HepG2 (cell line): ENCODE measurements around the gene TAAR6. TPM values are rescaled to one million over a fixed set of nuclear protein-coding genes. Genes with fewer than 3 reads are reported as not detected.

ENCODE experiments used
- CTCF ChIP-seq: sonication (generic); formaldehyde crosslinking; IDR thresholded peaks from 2 replicates; pipeline ENCODE4 v1.5.0; 2020; ENCODE audit warnings: mild to moderate bottlenecking, missing genetic modification reagents, moderate library complexity
- KIAA2018 ChIP-seq: sonication (generic); formaldehyde crosslinking; IDR thresholded peaks from 2 replicates; pipeline ENCODE4 v1.5.0; 2020; ENCODE audit warnings: mild to moderate bottlenecking, missing genetic modification reagents, borderline replicate concordance
- RAD21 ChIP-seq: fragments of 450-650 bp; formaldehyde crosslinking; IDR thresholded peaks from 2 replicates; pipeline ENCODE4 v1.5.0; 2020; ENCODE audit warnings: mild to moderate bottlenecking
- RNF2 ChIP-seq: fragments of 450-650 bp; conservative IDR thresholded peaks from 2 replicates; pipeline ENCODE4 v1.6.1; 2016; ENCODE audit warnings: low read depth
- SMC3 ChIP-seq: IDR thresholded peaks from 2 replicates; pipeline ENCODE4 v1.6.1; 2011; ENCODE audit warnings: low read length, improper control_type of control experiment
- STAG1 ChIP-seq: sonication (generic); formaldehyde crosslinking; IDR thresholded peaks from 2 replicates; pipeline ENCODE4 v1.4.0; 2020; ENCODE audit warnings: missing genetic modification reagents
- THAP11 ChIP-seq: IDR thresholded peaks from 2 replicates; pipeline ENCODE4 v1.6.1; 2016; ENCODE audit warnings: missing biosample characterization, missing genetic modification reagents
- ZNF512B ChIP-seq: sonication (generic); formaldehyde crosslinking; IDR thresholded peaks from 2 replicates; pipeline ENCODE4 v1.5.1; 2020; ENCODE audit warnings: missing genetic modification reagents, mild to moderate bottlenecking, borderline replicate concordance
- polyA plus RNA-seq, 8 experiments: library from polyadenylated mRNA; depleted of rRNA in 3 of 8; stranded (reverse) in 7 of 8; unstranded in 1 of 8; fragments of >200 nt; fragmentation: Illumina TruSeq in 4 of 8; extraction: Trizol in 4 of 8; gene quantifications; 2 replicates each; pipeline versions ENCODE4 v1.2.1 to v1.2.3, GENCODE V29; 2011 to 2016; ENCODE audit warnings: low read depth in 4 of 8, missing spikeins in 1 of 8, mixed read lengths in 1 of 8; ENCODE audit not compliant: insufficient read depth in 1 of 8
- total RNA-seq, 5 experiments: library from RNA; depleted of rRNA; stranded (reverse); fragments of >200 nt; fragmentation: Illumina TruSeq; extraction: Trizol; gene quantifications; 2 replicates each; pipeline ENCODE4 v1.2.3, GENCODE V29; 2016; ENCODE audit warnings: low read depth in 1 of 5

TAAR6 gene
- total and polyA plus RNA-seq, 2 of the 13 experiments (the other 11 are each of a cell fraction or from before 2014, with no cell fraction given) = not detected

GRCh38 chr6:132530293-132530974 lies 39.7 kb upstream of the TAAR6 start (continued):
- TF ChIP-seq ZNF512B (CRISPR knock-in tag) = 0 out of 2 replicates have a peak, but pooled peaks have one; percentile 53
- TF ChIP-seq THAP11 (CRISPR knock-in tag) = no peak
- peak; percentile 82; the same call in 1 of the 2 replicates for TF ChIP-seq RNF2
- no peak for TF ChIP-seq KIAA2018 (CRISPR knock-in tag)
- peak; percentile 83 for TF ChIP-seq STAG1 (CRISPR knock-in tag)
- TF ChIP-seq CTCF = peak; percentile 81
- peak; percentile 68; the same call in 1 of the 2 replicates for TF ChIP-seq RAD21 (CRISPR knock-in tag)
- TF ChIP-seq SMC3 = peak; percentile 65
- TF ChIP-seq, all 625 proteins: peak for 12
